SH-SY5Y (cell line): ENCODE measurements around the gene SORCS3.

ENCODE experiments used
- GATA2 ChIP-seq: IDR thresholded peaks from 2 replicates; pipeline ENCODE4 v1.6.1; 2011; ENCODE audit warnings: mild to moderate bottlenecking, low read depth, low read length
- GATA3 ChIP-seq: IDR thresholded peaks from 2 replicates; pipeline ENCODE4 v1.6.1; 2011; ENCODE audit warnings: low read depth, mild to moderate bottlenecking, low read length, moderate library complexity

DNA sequence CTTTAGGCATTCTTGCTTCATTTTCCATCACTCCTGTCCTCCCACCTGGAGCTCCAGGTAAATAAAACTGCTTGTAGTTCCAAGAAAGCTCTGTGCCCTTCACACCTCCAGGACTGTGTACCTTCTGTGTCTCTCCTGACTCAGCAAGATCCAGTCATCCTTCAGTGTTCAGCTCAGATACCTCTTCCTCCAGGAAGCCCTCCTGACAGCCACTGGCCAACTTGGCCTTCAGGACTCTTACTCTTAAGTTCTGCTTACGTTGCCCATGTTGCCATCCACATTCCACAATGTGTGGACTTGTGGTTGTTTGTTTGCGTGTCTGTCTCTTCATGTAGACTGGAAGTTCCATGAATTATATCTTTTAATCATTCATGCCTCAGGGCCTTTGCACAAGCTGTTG, 48.0 kb downstream of the SORCS3 start:
- no peak for TF ChIP-seq GATA3
- TF ChIP-seq GATA2 = no peak
